CMK (cell line): ENCODE measurements around the gene AXL.

Source experiments
- DNase-seq: peaks from one replicate; pipeline ENCODE4 v3.0.0-alpha.2; 2010; ENCODE audit warnings: low read depth

The AXL gene

GRCh38 chr19:41235480-41235879, 16.5 kb downstream of the AXL start:
- no peak for DNase-seq

GRCh38 chr19:41238244-41238643, 19.2 kb downstream of the AXL start:
- no peak for DNase-seq

GRCh38 chr19:41239363-41239762, 20.3 kb downstream of the AXL start:
- DNase-seq: no peak

- DNase-seq: no peak
Observed at GRCh38 chr19:41239961-41240574, 21.0 kb downstream of the AXL start.

- DNase-seq: no peak
Observed at GRCh38 chr19:41241859-41242258, 22.8 kb downstream of the AXL start.

GRCh38 chr19:41244117-41244516, 25.1 kb downstream of the AXL start:
- no peak for DNase-seq

- no peak for DNase-seq
Observed at GRCh38 chr19:41245843-41246242, 26.8 kb downstream of the AXL start.

- no peak for DNase-seq
Observed at GRCh38 chr19:41248895-41249294, 29.9 kb downstream of the AXL start.

GRCh38 chr19:41249707-41250423, 30.8 kb downstream of the AXL start:
- no peak for DNase-seq

GRCh38 chr19:41253660-41254059, 34.6 kb downstream of the AXL start:
- DNase-seq: no peak

- no peak for DNase-seq
Observed at GRCh38 chr19:41255171-41255570, 36.1 kb downstream of the AXL start.

GRCh38 chr19:41261474-41262190, 42.6 kb downstream of the AXL start:
- no peak for DNase-seq

- DNase-seq: peak; percentile 59
Observed at GRCh38 chr19:41263042-41263849, 44.2 kb downstream of the AXL start.

- peak; percentile 99 for DNase-seq
Observed at GRCh38 chr19:41263850-41264580, 45.0 kb downstream of the AXL start, which contains the start of gene HNRNPUL1. Gene HNRNPUL1, plus strand, starts transcription at chr19:41264372. Its CDS starts 132 bp downstream, at chr19:41264504.

GRCh38 chr19:41264581-41265394, 45.8 kb downstream of the AXL start:
- peak; percentile 53 for DNase-seq

GRCh38 chr19:41265395-41266153, 46.6 kb downstream of the AXL start:
- DNase-seq: no peak

- DNase-seq: no peak
Observed at GRCh38 chr19:41269055-41269454, 50.0 kb downstream of the AXL start.

GRCh38 chr19:41269571-41269970, 50.5 kb downstream of the AXL start:
- DNase-seq: no peak

- no peak for DNase-seq
Observed at GRCh38 chr19:41273076-41273475, 54.1 kb downstream of the AXL start.

- no peak for DNase-seq
Observed at GRCh38 chr19:41274802-41275201, 55.8 kb downstream of the AXL start.
